Omental fat pad (tissue), 4 donors: Measurements from ENCODE around the gene TP53I11. TPM values are rescaled to one million over a fixed set of nuclear protein-coding genes. Genes with fewer than 3 reads are reported as not detected.

Source experiments
- ATAC-seq: fragments of 150-250 bp; one replicate; pipeline ENCODE4 v1.9.1; 2016; ENCODE audit warnings: mild to moderate bottlenecking, moderate library complexity; ENCODE audit not compliant: low FRiP score
- DNase-seq: peaks from one replicate; pipeline ENCODE4 v3.0.0-alpha.2; 2019; ENCODE audit warnings: low spot score
- total RNA-seq, 4 donors: library from RNA; depleted of rRNA; stranded (reverse); fragments of >200 nt; gene quantifications; one replicate each; pipeline ENCODE4 v1.1.0, GENCODE V29; 2016
- TF ChIP-seq, protein P1 (sequence below), 3 donors: fragments of 450-650 bp; IDR thresholded peaks; one replicate each; pipeline ENCODE4 v1.5.1; 2016 to 2017; ENCODE audit warnings: antibody characterized with exemption in 3 of 3, mild to moderate bottlenecking in 3 of 3, moderate library complexity in 2 of 3

TP53I11 gene, protein sequence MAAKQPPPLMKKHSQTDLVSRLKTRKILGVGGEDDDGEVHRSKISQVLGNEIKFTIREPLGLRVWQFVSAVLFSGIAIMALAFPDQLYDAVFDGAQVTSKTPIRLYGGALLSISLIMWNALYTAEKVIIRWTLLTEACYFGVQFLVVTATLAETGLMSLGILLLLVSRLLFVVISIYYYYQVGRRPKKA
- total RNA-seq: 100 to 1,000 TPM in 2 of 4 donors, 10 to 100 TPM in 2; 64.4 to 175 (median 99.1) TPM

DNA sequence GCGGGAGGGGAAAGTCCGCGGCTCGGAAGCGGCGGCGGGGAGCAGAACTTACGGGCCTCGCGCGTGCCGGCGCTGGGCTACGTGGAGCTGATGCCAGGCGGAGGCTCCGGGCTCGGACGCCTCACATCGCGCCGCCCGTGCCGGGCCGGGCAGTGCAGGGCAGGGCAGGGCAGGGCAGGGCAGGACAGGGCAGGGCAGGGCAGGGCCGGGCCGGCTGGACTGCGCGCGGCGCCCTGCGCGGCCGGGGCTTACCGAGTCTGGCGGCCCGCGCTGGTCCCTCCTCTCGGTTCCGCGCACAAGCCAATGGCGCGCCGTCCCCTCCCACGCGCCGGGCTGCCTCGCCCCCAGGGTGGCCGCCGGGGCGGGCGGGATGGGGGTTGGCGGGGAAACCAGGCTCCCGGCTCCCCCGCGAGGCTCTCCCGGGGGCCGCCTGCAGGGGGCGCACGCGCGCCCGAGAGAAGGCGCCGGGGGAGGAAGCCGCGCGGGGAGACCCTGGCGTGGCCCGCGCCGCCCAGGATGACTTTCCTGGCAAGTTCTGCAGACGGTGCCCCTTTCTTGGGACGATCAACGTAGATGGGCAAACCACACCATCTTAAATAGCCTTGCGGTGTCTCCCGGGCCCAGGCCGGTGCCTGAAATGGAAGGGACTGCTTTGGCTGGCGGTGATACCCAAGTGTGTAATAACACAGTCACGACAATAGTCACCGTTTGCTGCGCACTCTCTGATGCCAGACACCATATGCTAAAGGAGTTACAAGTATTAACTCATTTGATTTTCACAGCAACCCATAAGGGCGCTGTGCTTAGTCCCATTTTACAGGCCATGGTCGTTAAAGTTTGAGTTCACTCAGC, at the start of gene TP53I11:
Gene TP53I11, minus strand, starts transcription at position 259 of the 852 bp plus-strand sequence. CDS start 12,548 bp downstream, outside the sequence.
- TF ChIP-seq, protein P1, sequence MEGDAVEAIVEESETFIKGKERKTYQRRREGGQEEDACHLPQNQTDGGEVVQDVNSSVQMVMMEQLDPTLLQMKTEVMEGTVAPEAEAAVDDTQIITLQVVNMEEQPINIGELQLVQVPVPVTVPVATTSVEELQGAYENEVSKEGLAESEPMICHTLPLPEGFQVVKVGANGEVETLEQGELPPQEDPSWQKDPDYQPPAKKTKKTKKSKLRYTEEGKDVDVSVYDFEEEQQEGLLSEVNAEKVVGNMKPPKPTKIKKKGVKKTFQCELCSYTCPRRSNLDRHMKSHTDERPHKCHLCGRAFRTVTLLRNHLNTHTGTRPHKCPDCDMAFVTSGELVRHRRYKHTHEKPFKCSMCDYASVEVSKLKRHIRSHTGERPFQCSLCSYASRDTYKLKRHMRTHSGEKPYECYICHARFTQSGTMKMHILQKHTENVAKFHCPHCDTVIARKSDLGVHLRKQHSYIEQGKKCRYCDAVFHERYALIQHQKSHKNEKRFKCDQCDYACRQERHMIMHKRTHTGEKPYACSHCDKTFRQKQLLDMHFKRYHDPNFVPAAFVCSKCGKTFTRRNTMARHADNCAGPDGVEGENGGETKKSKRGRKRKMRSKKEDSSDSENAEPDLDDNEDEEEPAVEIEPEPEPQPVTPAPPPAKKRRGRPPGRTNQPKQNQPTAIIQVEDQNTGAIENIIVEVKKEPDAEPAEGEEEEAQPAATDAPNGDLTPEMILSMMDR (IDR thresholded peaks at IDR 0.05): peak in 1 of 3 donors; percentile 27
- DNase-seq: no peak
- peak; percentile 64 for ATAC-seq

DNA sequence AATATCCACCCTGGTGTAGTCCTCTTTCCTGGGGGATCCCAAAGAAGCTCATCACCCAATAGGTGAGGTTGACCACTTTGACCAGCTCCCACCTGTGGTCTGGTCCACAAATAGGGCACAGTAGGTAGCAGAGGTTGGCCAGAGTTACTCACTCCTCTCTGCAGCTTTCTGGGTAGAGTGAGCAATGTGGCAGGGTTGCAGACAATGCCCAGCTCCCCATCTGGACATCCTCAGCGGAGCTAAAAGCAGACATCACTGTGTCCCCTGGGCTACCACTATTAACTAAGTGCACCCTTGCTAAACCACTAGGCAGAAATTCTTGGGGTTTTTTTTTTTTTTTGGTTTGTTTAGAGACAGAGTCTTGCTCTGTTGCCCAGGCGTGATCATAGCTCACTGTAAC, 48.4 kb upstream of the TP53I11 start:
- DNase-seq (no peak), ATAC-seq (no peak)
- TF ChIP-seq, protein P1 (IDR thresholded peaks at IDR 0.05): no peak

DNA sequence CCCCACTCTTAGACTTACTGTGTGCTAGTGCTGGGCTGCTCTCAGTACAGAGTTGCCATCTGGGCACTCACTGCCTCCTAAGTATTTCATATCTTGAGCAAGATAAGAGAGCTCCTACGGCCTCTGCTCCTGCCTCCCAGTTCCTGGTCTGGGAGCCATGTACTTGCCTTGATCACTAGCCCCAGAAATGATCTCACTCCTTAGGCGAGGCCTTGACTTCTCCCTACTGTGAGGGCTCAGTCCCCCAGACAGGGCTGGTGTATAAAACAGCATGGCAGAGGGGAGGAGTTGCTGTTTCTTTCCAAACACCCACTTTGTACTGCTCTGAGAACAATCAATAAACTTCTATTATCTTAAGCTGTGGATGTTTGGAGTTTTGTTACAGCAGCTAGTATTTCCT, 47.4 kb upstream of the TP53I11 start:
- TF ChIP-seq, protein P1 (IDR thresholded peaks at IDR 0.05): no peak
- ATAC-seq (no peak), DNase-seq (no peak)

DNA sequence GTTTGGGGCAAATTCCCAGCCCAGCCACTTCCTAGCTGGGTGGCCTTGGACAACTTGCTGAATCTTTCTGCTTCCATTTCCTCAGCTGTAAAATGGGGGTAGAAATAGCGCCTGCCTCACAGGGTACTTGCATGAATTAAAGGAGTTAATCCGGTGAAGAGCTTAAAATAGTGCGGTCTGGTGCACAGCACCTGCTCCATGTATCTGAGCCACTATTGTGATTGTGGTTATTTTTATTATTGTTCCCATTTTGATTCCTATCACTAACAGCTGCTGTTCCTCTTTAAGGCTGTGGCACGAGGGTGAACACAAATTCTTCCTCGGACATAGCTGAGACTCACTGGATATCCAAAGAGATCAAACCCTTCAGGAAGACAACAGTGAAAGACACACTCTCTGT, 46.9 kb upstream of the TP53I11 start:
- TF ChIP-seq, protein P1 (IDR thresholded peaks at IDR 0.05): no peak
- no peak for ATAC-seq
- no peak for DNase-seq

DNA sequence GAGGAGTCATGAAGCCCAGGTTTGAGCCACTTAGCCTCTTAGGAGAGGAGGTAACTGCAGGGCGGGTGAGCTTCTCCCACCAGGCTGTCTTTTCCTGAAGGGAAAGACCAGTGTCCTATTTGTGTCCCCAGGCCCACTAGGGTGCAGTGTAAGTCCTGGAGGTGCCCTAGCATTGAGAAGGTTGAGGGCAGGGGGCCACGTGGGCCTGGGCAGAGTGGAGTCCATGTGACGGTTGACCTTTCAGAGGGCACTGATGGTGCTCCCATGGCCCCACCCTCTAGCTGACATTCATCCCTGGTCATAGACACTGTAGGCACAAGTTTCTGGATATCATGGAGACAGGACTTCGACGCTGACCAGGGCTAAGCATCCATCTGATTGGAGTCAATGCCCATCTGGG, 44.1 kb upstream of the TP53I11 start:
- ATAC-seq (no peak), DNase-seq (no peak)
- TF ChIP-seq, protein P1 (IDR thresholded peaks at IDR 0.05): no peak

DNA sequence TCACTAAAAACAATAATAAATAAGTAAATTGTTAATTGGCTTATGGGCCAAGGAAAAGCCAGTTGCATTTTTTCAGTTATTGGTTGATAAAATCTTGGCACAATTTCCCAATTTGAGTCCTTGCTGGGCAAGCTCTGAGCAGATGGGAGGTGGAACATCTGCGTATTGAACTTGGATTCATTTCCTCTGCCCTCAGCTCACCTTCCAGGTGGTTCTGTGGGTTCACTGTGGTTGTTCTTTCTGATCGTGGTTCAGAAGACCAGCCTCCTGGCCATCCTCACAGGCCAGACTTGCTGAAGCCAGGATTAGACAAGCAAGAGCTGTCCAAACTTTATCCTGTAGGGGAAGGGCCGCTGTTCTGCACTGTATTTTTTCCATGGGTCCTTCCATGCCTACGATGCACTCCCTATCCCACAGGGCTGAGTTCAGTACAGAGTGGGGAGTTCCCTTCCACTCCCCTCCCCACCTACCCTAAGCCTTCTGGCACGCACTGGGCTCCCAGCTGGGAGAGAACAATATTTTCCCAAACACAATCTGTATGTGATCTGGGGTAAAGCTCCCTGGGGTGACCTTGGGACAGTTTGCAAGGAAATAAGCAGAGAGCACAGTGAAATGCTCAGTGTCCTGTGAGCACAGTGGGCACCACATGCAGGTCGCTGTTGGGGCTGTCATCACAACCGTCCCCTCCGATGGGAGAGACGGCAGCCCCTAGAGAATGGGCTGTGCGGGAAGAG, 43.5 kb upstream of the TP53I11 start:
- ATAC-seq: no peak
- DNase-seq: no peak
- TF ChIP-seq, protein P1 (IDR thresholded peaks at IDR 0.05): no peak
